Measurements from ENCODE around the gene GRIA1. TPM values are rescaled to one million over a fixed set of nuclear protein-coding genes. Genes with fewer than 3 reads are reported as not detected.

Gene GRIA1
- total RNA-seq, 6 experiments from 2014 or later: 0.10 to 0.57 (median 0.21) TPM

- peaks cover 15% of the 10 kb centered on the region for H3K4me1 Mint-ChIP-seq (ENCODE audit: low read depth)
Measured at GRCh38 chr5:153584960-153585359, 94.5 kb downstream of the GRIA1 start.

GRCh38 chr5:153585622-153586277 is 95.3 kb downstream of the GRIA1 start:
- H3K4me3 Mint-ChIP-seq: no peak overlapping the region
- TF ChIP-seq CTCF (IDR thresholded peaks at IDR 0.05): no peak
- H3K36me3 Mint-ChIP-seq (ENCODE audit: low read depth): no peaks in the 10 kb centered on the region
- no peaks in the 10 kb centered on the region; the same call in 1 of the 2 replicates for H3K27me3 Mint-ChIP-seq (ENCODE audit: insufficient read depth)
- no peak for DNase-seq
- H3K27ac Mint-ChIP-seq: no peak overlapping the region
- no peaks in the 10 kb centered on the region for H3K9me3 Mint-ChIP-seq
- H3K4me1 Mint-ChIP-seq (ENCODE audit: low read depth): peaks cover 15% of the 10 kb centered on the region

More at GRCh38 chr5:153584960-153585359, 94.5 kb downstream of the GRIA1 start:
- Mint-ChIP-seq H3K9me3 (no peaks in the 10 kb centered on the region), H3K4me3 (no peak overlapping the region), H3K36me3 (ENCODE audit: low read depth) (no peaks in the 10 kb centered on the region), H3K27me3 (ENCODE audit: insufficient read depth) (no peaks in the 10 kb centered on the region; the same call in 1 of the 2 replicates), H3K27ac (no peak overlapping the region)
- DNase-seq: no peak
- TF ChIP-seq CTCF (IDR thresholded peaks at IDR 0.05): no peak

GRCh38 chr5:153592081-153592480 is 101.6 kb downstream of the GRIA1 start:
- Mint-ChIP-seq H3K27ac (no peak overlapping the region), H3K4me3 (no peak overlapping the region), H3K36me3 (ENCODE audit: low read depth) (no peaks in the 10 kb centered on the region), H3K4me1 (ENCODE audit: low read depth) (0 out of 2 replicates have a peak, but pooled peaks cover 6% of the 10 kb centered on the region), H3K27me3 (ENCODE audit: insufficient read depth) (no peaks in the 10 kb centered on the region), H3K9me3 (0 out of 2 replicates have a peak, but pooled peaks cover 4% of the 10 kb centered on the region)
- no peak for DNase-seq
- no peak for TF ChIP-seq CTCF (IDR thresholded peaks at IDR 0.05)

- Mint-ChIP-seq H3K4me1 (ENCODE audit: low read depth) (0 out of 2 replicates have a peak, but pooled peaks cover 6% of the 10 kb centered on the region), H3K27me3 (ENCODE audit: insufficient read depth) (no peaks in the 10 kb centered on the region), H3K4me3 (no peak overlapping the region), H3K27ac (no peak overlapping the region), H3K36me3 (ENCODE audit: low read depth) (no peaks in the 10 kb centered on the region), H3K9me3 (0 out of 2 replicates have a peak, but pooled peaks cover 4% of the 10 kb centered on the region)
- no peak for TF ChIP-seq CTCF (IDR thresholded peaks at IDR 0.05)
- DNase-seq: no peak
Measured at GRCh38 chr5:153594785-153595184, 104.3 kb downstream of the GRIA1 start.

- no peak for TF ChIP-seq CTCF (IDR thresholded peaks at IDR 0.05)
- H3K4me3 Mint-ChIP-seq: no peak overlapping the region
- H3K36me3 Mint-ChIP-seq (ENCODE audit: low read depth): no peaks in the 10 kb centered on the region
- H3K27me3 Mint-ChIP-seq (ENCODE audit: insufficient read depth): no peaks in the 10 kb centered on the region
- 0 out of 2 replicates have a peak, but pooled peaks cover 6% of the 10 kb centered on the region for H3K4me1 Mint-ChIP-seq (ENCODE audit: low read depth)
- 0 out of 2 replicates have a peak, but pooled peaks cover 4% of the 10 kb centered on the region for H3K9me3 Mint-ChIP-seq
- no peak for DNase-seq
- no peak overlapping the region for H3K27ac Mint-ChIP-seq
Measured at GRCh38 chr5:153598099-153598498, 107.6 kb downstream of the GRIA1 start.
